GM23338 (cell line): Measurements from ENCODE around the gene REEP3. TPM values are rescaled to one million over a fixed set of nuclear protein-coding genes. Genes with fewer than 3 reads are reported as not detected.

Experiments
- ATAC-seq: fragments of 200-7000 bp; cut with Tn5 transposase; 3 replicates; pipeline ENCODE4 v1.9.1; 2020
- DNase-seq: peaks from one replicate; pipeline ENCODE4 v3.0.0-alpha.2; 2015; ENCODE audit warnings: low spot score
- H2AFZ ChIP-seq: fragments of 200-600 bp; sonication (generic); 2 replicates; pipeline ENCODE4 v1.8.0; 2016; ENCODE audit warnings: antibody characterized with exemption, mild to moderate bottlenecking, moderate library complexity
- H3F3A ChIP-seq: fragments of 200-600 bp; sonication (generic); replicated peaks from 2 replicates; pipeline ENCODE4 v1.8.0; 2017; ENCODE audit warnings: antibody characterized with exemption, mixed run types, low read depth
- H3K27ac ChIP-seq: fragments of 200-600 bp; sonication (generic); 2 replicates; pipeline ENCODE4 v1.6.1; 2016; ENCODE audit warnings: low read depth
- H3K27me3 ChIP-seq: fragments of 200-600 bp; sonication (generic); 2 replicates; pipeline ENCODE4 v1.8.0; 2016; ENCODE audit warnings: mild to moderate bottlenecking, mixed run types, moderate library complexity; ENCODE audit not compliant: insufficient read depth
- H3K36me3 ChIP-seq: fragments of 200-600 bp; sonication (generic); 2 replicates; pipeline ENCODE4 v1.8.0; 2016; ENCODE audit warnings: mild to moderate bottlenecking; ENCODE audit not compliant: insufficient read depth
- H3K4me1 ChIP-seq: fragments of 200-600 bp; sonication (generic); 2 replicates; pipeline ENCODE4 v1.8.0; 2016; ENCODE audit warnings: mild to moderate bottlenecking, moderate library complexity; ENCODE audit not compliant: insufficient read depth
- H3K4me2 ChIP-seq: fragments of 200-600 bp; sonication (generic); 2 replicates; pipeline ENCODE4 v1.7.1; 2017; ENCODE audit warnings: mixed run types
- H3K4me3 ChIP-seq: fragments of 200-600 bp; sonication (generic); 2 replicates; pipeline ENCODE4 v1.6.1; 2016; ENCODE audit warnings: mixed run types
- H3K79me2 ChIP-seq: fragments of 200-600 bp; sonication (generic); replicated peaks from 2 replicates; pipeline ENCODE4 v1.8.0; 2017; ENCODE audit warnings: mild to moderate bottlenecking; ENCODE audit not compliant: insufficient read depth
- H3K9me2 ChIP-seq: fragments of 200-600 bp; sonication (generic); 2 replicates; pipeline ENCODE4 v1.8.0; 2017; ENCODE audit not compliant: insufficient read depth
- H4K20me1 ChIP-seq: fragments of 200-600 bp; sonication (generic); replicated peaks from 2 replicates; pipeline ENCODE4 v1.8.0; 2017; ENCODE audit warnings: mild to moderate bottlenecking; ENCODE audit not compliant: insufficient read depth
- H3K27ac Mint-ChIP-seq: 2 replicates; pipeline ENCODE4 v1.8.0; 2020; ENCODE audit warnings: inconsistent platforms, mild to moderate bottlenecking, moderate library complexity, mixed read lengths
- H3K27me3 Mint-ChIP-seq: 3 replicates; pipeline ENCODE4 v1.8.0; 2022; ENCODE audit warnings: low read depth, mild to moderate bottlenecking, moderate library complexity, mixed read lengths, inconsistent platforms; ENCODE audit not compliant: insufficient read depth, poor library complexity
- H3K36me3 Mint-ChIP-seq: 3 replicates; pipeline ENCODE4 v1.8.0; 2021; ENCODE audit warnings: low read depth, mild to moderate bottlenecking, inconsistent platforms, moderate library complexity, mixed read lengths
- H3K4me1 Mint-ChIP-seq: 3 replicates; pipeline ENCODE4 v1.8.0; 2020; ENCODE audit warnings: mild to moderate bottlenecking, inconsistent platforms, mixed read lengths
- H3K4me3 Mint-ChIP-seq: 3 replicates; pipeline ENCODE4 v1.8.0; 2021; ENCODE audit warnings: moderate library complexity, mild to moderate bottlenecking, inconsistent platforms, mixed read lengths
- H3K9me3 Mint-ChIP-seq: 3 replicates; pipeline ENCODE4 v1.8.0; 2020; ENCODE audit warnings: moderate library complexity, mild to moderate bottlenecking, inconsistent platforms, mixed read lengths
- CTCF ChIP-seq, 2 experiments: fragments of 200-600 bp in 1 of 2; sonication (generic) in 1 of 2; conservative IDR thresholded peaks; 2 replicates each; pipeline versions ENCODE4 v1.5.1 to v1.6.1; 2016 to 2017; ENCODE audit warnings: antibody characterized with exemption in 2 of 2, low read depth in 2 of 2, mild to moderate bottlenecking in 2 of 2, moderate library complexity in 1 of 2
- ETS1 ChIP-seq: IDR thresholded peaks from 2 replicates; pipeline ENCODE4 v1.6.1; 2016; ENCODE audit warnings: antibody characterized with exemption
- EZH2 ChIP-seq: fragments of 200-600 bp; sonication (generic); IDR thresholded peaks from one replicate; pipeline ENCODE4 v1.8.0; 2017; ENCODE audit warnings: antibody characterized with exemption, mild to moderate bottlenecking, low read depth; ENCODE audit not compliant: unreplicated experiment
- EZH2phosphoT487 ChIP-seq: fragments of 200-600 bp; sonication (generic); IDR thresholded peaks from one replicate; pipeline ENCODE4 v1.8.1; 2018; ENCODE audit warnings: antibody characterized with exemption; ENCODE audit not compliant: unreplicated experiment
- POLR2AphosphoS5 ChIP-seq: IDR thresholded peaks from 2 replicates; pipeline ENCODE4 v1.6.1; 2016; ENCODE audit warnings: antibody characterized with exemption, low read depth
- REST ChIP-seq: IDR thresholded peaks from one replicate; pipeline ENCODE4 v1.6.1; 2018; ENCODE audit warnings: antibody characterized with exemption; ENCODE audit not compliant: unreplicated experiment
- STAT1 ChIP-seq: IDR thresholded peaks from one replicate; pipeline ENCODE4 v1.6.1; 2016; ENCODE audit warnings: antibody characterized with exemption; ENCODE audit not compliant: unreplicated experiment
- ZNF331 ChIP-seq: fragments of 250-450 bp; sonication (Bioruptor Pico); IDR thresholded peaks from 2 replicates; pipeline ENCODE4 v1.5.0; 2020; ENCODE audit warnings: low read depth, mild to moderate bottlenecking, moderate library complexity
- ZNF462 ChIP-seq: fragments of 250-450 bp; sonication (Bioruptor Pico); IDR thresholded peaks from 2 replicates; pipeline ENCODE4 v1.5.0; 2020; ENCODE audit warnings: mild to moderate bottlenecking, moderate library complexity
- polyA plus RNA-seq: library from polyadenylated mRNA; unstranded; fragments of >200 nt; fragmentation: Nextera tagmentation; extraction: Ambion mirVana; gene quantifications from 2 replicates; pipeline ENCODE4 v1.2.1, GENCODE V29; 2016
- total RNA-seq: library from RNA; depleted of rRNA; stranded (reverse); fragments of >200 nt; shearing (Covaris generic); gene quantifications from 2 replicates; pipeline ENCODE4 v1.2.3, GENCODE V29; 2014

REEP3 gene
- total and polyA plus RNA-seq, 2 experiments from 2014 or later = 29.5 to 48.7 TPM

GRCh38 chr10:63671317-63671937, 150.2 kb downstream of the REEP3 start (continued):
- no peak for TF ChIP-seq ZNF462
- TF ChIP-seq ETS1 = no peak
- TF ChIP-seq STAT1 = no peak

GRCh38 chr10:63672491-63672890, 151.3 kb downstream of the REEP3 start:
- Mint-ChIP-seq H3K4me1 (peaks cover 39% of the 10 kb centered on the region), H3K27me3 (peaks cover 4% of the 10 kb centered on the region), H3K4me3 (no peak overlapping the region), H3K27ac (0 out of 2 replicates have a peak overlapping the region, but pooled peaks have one; percentile 82), H3K9me3 (no peaks in the 10 kb centered on the region), H3K36me3 (no peaks in the 10 kb centered on the region)
- Histone ChIP-seq H3K36me3 (no peaks in the 10 kb centered on the region), H3K4me3 (no peak overlapping the region), H3K79me2 (no peaks in the 10 kb centered on the region), H3K27ac (0 out of 2 replicates have a peak overlapping the region, but pooled peaks have one; percentile 93), H4K20me1 (no peaks in the 10 kb centered on the region), H3K4me2 (peak overlapping the region; percentile 65; the same call in 1 of the 2 replicates), H2AFZ (peak overlapping the region; percentile 86), H3F3A (no peaks in the 10 kb centered on the region; the same call in 1 of the 2 replicates), H3K9me2 (no peaks in the 10 kb centered on the region), H3K27me3 (no peaks in the 10 kb centered on the region), H3K4me1 (peaks cover 27% of the 10 kb centered on the region)
- ATAC-seq (no peak), DNase-seq (no peak)
- TF ChIP-seq EZH2phosphoT487 = no peak
- TF ChIP-seq STAT1 = no peak
- TF ChIP-seq ETS1 = no peak
- TF ChIP-seq EZH2 = no peak
- TF ChIP-seq POLR2AphosphoS5 = no peak
- no peak for TF ChIP-seq REST
- TF ChIP-seq CTCF (conservative IDR thresholded peaks at IDR 0.05; ENCODE audit: low read depth in 2 of 2) = no peak
- TF ChIP-seq ZNF331 (CRISPR knock-in tag) = no peak
